ENCODE results near the gene VKORC1L1.
"Not testable (repeated sequence)": the region's sequence is repeated elsewhere in the genome, so short reads cannot be mapped to it uniquely, and the experiment has no call there.

The VKORC1L1 gene

GRCh38 chr7:65872776-65873581, at the start of gene VKORC1L1:
TSS of gene VKORC1L1 (plus strand) at chr7:65873074. CDS start at chr7:65873372, 298 bp downstream.
- DNase-seq (ENCODE audit: low read depth): peak; percentile 94
- H3K4me3 ChIP-seq (ENCODE audit: low read length): peak within 1 kb of the TSS; percentile 61
- no peak for TF ChIP-seq CTCF (IDR thresholded peaks at IDR 0.05; ENCODE audit: insufficient read depth, low read depth, low read length, missing control alignments)

- DNase-seq (ENCODE audit: low read depth): peak; percentile 50
- no peak for TF ChIP-seq CTCF (IDR thresholded peaks at IDR 0.05; ENCODE audit: insufficient read depth, low read depth, low read length, missing control alignments)
- H3K4me3 ChIP-seq (ENCODE audit: low read length): no peak overlapping the region
Measured at GRCh38 chr7:65827366-65827765, 45.5 kb upstream of the VKORC1L1 start.

- no peak overlapping the region for H3K4me3 ChIP-seq (ENCODE audit: low read length)
- DNase-seq (ENCODE audit: low read depth): peak; percentile 54
- TF ChIP-seq CTCF (IDR thresholded peaks at IDR 0.05; ENCODE audit: insufficient read depth, low read depth, low read length, missing control alignments): no peak
Measured at GRCh38 chr7:65832281-65832680, 40.6 kb upstream of the VKORC1L1 start.

GRCh38 chr7:65836684-65837083, 36.2 kb upstream of the VKORC1L1 start:
- not testable (repeated sequence) for H3K4me3 ChIP-seq (ENCODE audit: low read length); DNase-seq (ENCODE audit: low read depth)

GRCh38 chr7:65837541-65837956, 35.3 kb upstream of the VKORC1L1 start:
- peak; percentile 38 for DNase-seq (ENCODE audit: low read depth)
- not testable (repeated sequence) for H3K4me3 ChIP-seq (ENCODE audit: low read length)

- DNase-seq (ENCODE audit: low read depth): no peak
- H3K4me3 ChIP-seq (ENCODE audit: low read length): no peak overlapping the region
- no peak for TF ChIP-seq CTCF (IDR thresholded peaks at IDR 0.05; ENCODE audit: insufficient read depth, low read depth, low read length, missing control alignments)
Measured at GRCh38 chr7:65839846-65840245, 33.0 kb upstream of the VKORC1L1 start.

- H3K4me3 ChIP-seq (ENCODE audit: low read length): no peak overlapping the region
- peak; percentile 58 for TF ChIP-seq CTCF (IDR thresholded peaks at IDR 0.05; ENCODE audit: insufficient read depth, low read depth, low read length, missing control alignments)
- DNase-seq (ENCODE audit: low read depth): peak; percentile 64
Measured at GRCh38 chr7:65840446-65840845, 32.4 kb upstream of the VKORC1L1 start.

- not testable (repeated sequence) for H3K4me3 ChIP-seq (ENCODE audit: low read length); DNase-seq (ENCODE audit: low read depth)
Measured at GRCh38 chr7:65843616-65844015, 29.3 kb upstream of the VKORC1L1 start.

Measured in epithelial cell of esophagus (primary cell).